H1 (cell line): ENCODE results near the gene TMEM235. TPM values are rescaled to one million over a fixed set of nuclear protein-coding genes. Genes with fewer than 3 reads are reported as not detected.

Source experiments
- CTCF ChIA-PET: fragments of 300-600 bp; sonication (Branson Sonifier 250); formaldehyde crosslinking; loops from one replicate; lab custom pipeline; 2021; ENCODE audit not compliant: partially characterized antibody; lab: Charles Lee
- POLR2A ChIA-PET: fragments of 300-600 bp; sonication (Branson Sonifier 250); formaldehyde crosslinking; loops from one replicate; lab custom pipeline; 2021; ENCODE audit warnings: inconsistent platforms; ENCODE audit not compliant: partially characterized antibody; lab: Charles Lee
- DNase-seq, 2 experiments: peaks; one replicate each; pipeline versions ENCODE4 v3.0.0 to v3.0.0-alpha.2; 2010 to 2022; ENCODE audit warnings: low spot score in 2 of 2, low read depth in 1 of 2, mixed read lengths in 1 of 2
- FAIRE-seq: peaks from 2 replicates; lab custom pipeline; 2011; peaks lifted over from hg19 to GRCh38; lab: Jason Lieb, UNC
- H2AFZ ChIP-seq: 2 replicates; pipeline ENCODE4 v1.8.1; 2012; ENCODE audit warnings: low read length, inconsistent platforms
- H2AK5ac ChIP-seq: 2 replicates; pipeline ENCODE4 v1.6.1; 2013; ENCODE audit warnings: low read depth, low read length
- H2BK120ac ChIP-seq: replicated peaks from 2 replicates; pipeline ENCODE3; 2013; ENCODE audit warnings: low read depth, low read length, inconsistent platforms
- H2BK12ac ChIP-seq: 2 replicates; pipeline ENCODE4 v1.6.1; 2013; ENCODE audit warnings: low read depth, low read length
- H2BK15ac ChIP-seq: 2 replicates; pipeline ENCODE4 v1.6.1; 2013; ENCODE audit warnings: low read length
- H2BK20ac ChIP-seq: 2 replicates; pipeline ENCODE4 v1.6.1; 2013; ENCODE audit warnings: low read length
- H2BK5ac ChIP-seq: 2 replicates; pipeline ENCODE4 v1.6.1; 2013; ENCODE audit warnings: low read depth, low read length
- H3K14ac ChIP-seq: 2 replicates; pipeline ENCODE4 v1.6.1; 2013; ENCODE audit warnings: inconsistent platforms; ENCODE audit not compliant: insufficient read length
- H3K18ac ChIP-seq: 2 replicates; pipeline ENCODE4 v1.6.1; 2013; ENCODE audit warnings: low read length; ENCODE audit errors: extremely low read depth
- H3K23ac ChIP-seq: 2 replicates; pipeline ENCODE4 v1.6.1; 2013; ENCODE audit warnings: inconsistent platforms; ENCODE audit not compliant: insufficient read length
- H3K23me2 ChIP-seq: 2 replicates; pipeline ENCODE4 v1.6.1; 2013; ENCODE audit warnings: low read depth, low read length
- H3K27ac ChIP-seq: 2 replicates; pipeline ENCODE4 v1.6.1; 2011; ENCODE audit warnings: low read depth, low read length, inconsistent platforms
- H3K27me3 ChIP-seq, 4 experiments: replicated peaks in 1 of 4; 1 replicate in 1 of 4; 2 replicates in 3 of 4; pipeline versions ENCODE4 v1.6.1 to v1.8.1; 2011 to 2013; ENCODE audit warnings: low read length in 3 of 4, mild to moderate bottlenecking in 3 of 4, inconsistent platforms in 2 of 4, mixed read lengths in 2 of 4, moderate library complexity in 1 of 4; ENCODE audit not compliant: control insufficient read depth in 3 of 4, insufficient read depth in 3 of 4; ENCODE audit errors: extremely low read depth in 1 of 4
- H3K36me3 ChIP-seq, 4 experiments: 2 replicates each; pipeline versions ENCODE4 v1.6.1 to v1.8.1; 2011 to 2013; ENCODE audit warnings: mild to moderate bottlenecking in 4 of 4, low read length in 3 of 4, moderate library complexity in 2 of 4, control low read depth in 1 of 4, inconsistent platforms in 1 of 4; ENCODE audit not compliant: insufficient read depth in 4 of 4, control insufficient read depth in 2 of 4
- H3K4ac ChIP-seq: replicated peaks from 2 replicates; pipeline ENCODE3; 2013; ENCODE audit warnings: low read length, low read depth, mixed read lengths, inconsistent platforms; ENCODE audit not compliant: insufficient read length
- H3K4me1 ChIP-seq, 4 experiments: replicated peaks in 1 of 4; 1 replicate in 1 of 4; 2 replicates in 3 of 4; pipeline versions ENCODE4 v1.6.1 to v1.8.1; 2011 to 2013; ENCODE audit warnings: low read length in 3 of 4, inconsistent platforms in 2 of 4, mixed read lengths in 1 of 4; ENCODE audit not compliant: insufficient read depth in 4 of 4, control insufficient read depth in 3 of 4
- H3K4me2 ChIP-seq, 2 experiments: 2 replicates each; pipeline versions ENCODE4 v1.6.1 to v1.8.1; 2011 to 2013; ENCODE audit warnings: low read depth in 2 of 2, low read length in 2 of 2, control low read depth in 1 of 2, inconsistent platforms in 1 of 2, mild to moderate bottlenecking in 1 of 2; ENCODE audit not compliant: insufficient read depth in 1 of 2
- H3K4me3 ChIP-seq, 4 experiments: fragments of 200-600, 300-600 bp in 1 of 4; sonication (generic), shearing (Covaris generic), sonication (Bioruptor Twin) in 1 of 4; 2 replicates each; pipeline versions ENCODE4 v1.5.1 to v1.8.1; 2011 to 2016; ENCODE audit warnings: low read length in 4 of 4, low read depth in 3 of 4, control low read depth in 2 of 4, inconsistent platforms in 2 of 4, mild to moderate bottlenecking in 2 of 4, mixed read lengths in 1 of 4, moderate library complexity in 1 of 4; ENCODE audit not compliant: insufficient read depth in 2 of 4; ENCODE audit errors: extremely low read depth in 1 of 4
- H3K56ac ChIP-seq: replicated peaks from 2 replicates; pipeline ENCODE3; 2013; ENCODE audit warnings: low read depth, mild to moderate bottlenecking, mixed read lengths, low read length, inconsistent platforms; ENCODE audit not compliant: insufficient read length
- H3K79me1 ChIP-seq: 2 replicates; pipeline ENCODE4 v1.6.1; 2013; ENCODE audit warnings: low read depth, low read length, control low read depth
- H3K79me2 ChIP-seq, 2 experiments: 2 replicates each; pipeline versions ENCODE4 v1.6.1 to v1.8.1; 2012 to 2013; ENCODE audit warnings: low read length in 2 of 2, mild to moderate bottlenecking in 2 of 2, inconsistent platforms in 1 of 2; ENCODE audit not compliant: insufficient read depth in 2 of 2, control insufficient read depth in 1 of 2
- H3K9ac ChIP-seq, 4 experiments: replicated peaks in 1 of 4; 1 replicate in 1 of 4; 2 replicates in 3 of 4; pipeline versions ENCODE4 v1.6.1 to v1.8.1; 2011 to 2013; ENCODE audit warnings: low read depth in 3 of 4, low read length in 3 of 4, control low read depth in 2 of 4, mild to moderate bottlenecking in 2 of 4, moderate library complexity in 2 of 4, inconsistent platforms in 1 of 4; ENCODE audit errors: extremely low read depth in 1 of 4
- H3K9me3 ChIP-seq, 2 experiments: 2 replicates each; pipeline versions ENCODE4 v1.6.1 to v1.8.1; 2012 to 2013; ENCODE audit warnings: mild to moderate bottlenecking in 2 of 2, moderate library complexity in 2 of 2, control low read depth in 1 of 2, inconsistent platforms in 1 of 2, low read depth in 1 of 2, low read length in 1 of 2, mixed read lengths in 1 of 2; ENCODE audit not compliant: insufficient read depth in 2 of 2
- H4K20me1 ChIP-seq, 2 experiments: replicated peaks in 1 of 2; 2 replicates each; pipeline versions ENCODE3 to v1.8.1; 2011 to 2013; ENCODE audit warnings: inconsistent platforms in 2 of 2, low read length in 2 of 2, mild to moderate bottlenecking in 1 of 2; ENCODE audit not compliant: insufficient read depth in 2 of 2, control insufficient read depth in 1 of 2
- H4K5ac ChIP-seq: 2 replicates; pipeline ENCODE4 v1.6.1; 2013; ENCODE audit warnings: low read length, low read depth, mixed read lengths, inconsistent platforms; ENCODE audit not compliant: insufficient read length
- H4K8ac ChIP-seq: 2 replicates; pipeline ENCODE4 v1.8.0; 2013; ENCODE audit warnings: mild to moderate bottlenecking, moderate library complexity, low read length, inconsistent platforms; ENCODE audit not compliant: insufficient read depth; ENCODE audit errors: extremely low read depth
- H4K91ac ChIP-seq: replicated peaks from 2 replicates; pipeline ENCODE3; 2013; ENCODE audit warnings: low read length, mixed read lengths, inconsistent platforms; ENCODE audit not compliant: insufficient read length
- ASH2L ChIP-seq: fragments of 200-600, 300-600 bp; sonication (generic); IDR thresholded peaks from one replicate; pipeline ENCODE4 v1.7.1; 2017; ENCODE audit warnings: low read length
- BCL11A ChIP-seq, 2 experiments: IDR thresholded peaks; one replicate each; pipeline ENCODE4 v1.6.1; 2011; ENCODE audit warnings: low read depth in 2 of 2, low read length in 2 of 2, mild to moderate bottlenecking in 2 of 2
- CTCF ChIP-seq, 3 experiments: IDR thresholded peaks; 1 replicate in 2 of 3; 2 replicates in 1 of 3; pipeline versions ENCODE4 v1.5.1 to v1.6.1; 2011; ENCODE audit warnings: low read length in 3 of 3, mild to moderate bottlenecking in 3 of 3, inconsistent platforms in 2 of 3, low read depth in 1 of 3, moderate library complexity in 1 of 3; ENCODE audit not compliant: insufficient read depth in 1 of 3; ENCODE audit errors: control extremely low read depth in 1 of 3
- KDM5A ChIP-seq: fragments of 200-600 bp; IDR thresholded peaks from 2 replicates; pipeline ENCODE4 v1.7.1; 2012; ENCODE audit warnings: mild to moderate bottlenecking, low read length, inconsistent platforms, mixed read lengths
- PHF8 ChIP-seq: fragments of 200-600 bp; sonication (generic); conservative IDR thresholded peaks from 2 replicates; pipeline ENCODE4 v1.7.1; 2012; ENCODE audit warnings: low read depth, mild to moderate bottlenecking, inconsistent platforms, low read length, moderate library complexity
- SIRT6 ChIP-seq: IDR thresholded peaks from one replicate; pipeline ENCODE4 v1.7.1; 2012; ENCODE audit warnings: low read length, inconsistent platforms
- TBP ChIP-seq: IDR thresholded peaks from 2 replicates; pipeline ENCODE4 v1.6.1; 2011; ENCODE audit warnings: low read depth, low read length, improper control_type of control experiment
- WGBS, 2 experiments: shearing (Covaris generic) in 1 of 2; methylation state at CpG; one replicate each; pipeline versions ENCODE4 v1.1.6 to v1.1.7; 2013 to 2015; ENCODE audit warnings: low lambda C conversion rate in 2 of 2, mixed read lengths in 2 of 2, inconsistent platforms in 1 of 2, low coverage in 1 of 2, missing lambda C conversion rate in 1 of 2; ENCODE audit not compliant: insufficient replicate concordance in 2 of 2, insufficient coverage in 1 of 2, insufficient read length in 1 of 2; ENCODE audit errors: extremely low coverage in 1 of 2, missing lambda C conversion rate in 1 of 2; 5-methylcytosine and 5-hydroxymethylcytosine counted together
- polyA plus RNA-seq, 7 experiments: library from polyadenylated mRNA; depleted of rRNA in 3 of 7; stranded (reverse) in 5 of 7; unstranded in 2 of 7; fragments of >200 nt in 5 of 7; fragments of 200-250 nt in 2 of 7; gene quantifications; 1 replicate in 5 of 7; 2 replicates in 1 of 7; 4 replicates in 1 of 7; pipeline versions ENCODE4 v1.2.1 to v1.2.3, GENCODE V29; 2011 to 2013; ENCODE audit warnings: missing spikeins in 2 of 7, mixed read lengths in 2 of 7
- total RNA-seq: library from RNA; stranded (reverse); fragmentation: NEBNext Ultra II Directional; extraction: Animal tissue kit (Norgen Biotek cat#: 25700); gene quantifications from 2 replicates; pipeline ENCODE4 v1.2.1, GENCODE V29; 2021

The TMEM235 gene
- total and polyA plus RNA-seq, 2 of the 8 experiments (the other 6 are each of a cell fraction or from before 2014, with no cell fraction given) = 0.05 to 0.15 TPM

GRCh38 chr17:78204387-78205123, 26.9 kb upstream of the TMEM235 start:
- H3K23ac ChIP-seq = no peak overlapping the region
- peaks cover 4% of the 10 kb centered on the region; the same call in 1 of the 2 replicates for H3K79me1 ChIP-seq
- no peak overlapping the region for H2AK5ac ChIP-seq
- no peak overlapping the region for H3K4ac ChIP-seq
- no peak overlapping the region for H2BK120ac ChIP-seq
- no peaks in the 10 kb centered on the region for H3K23me2 ChIP-seq
- peaks cover 0 to 19% (median 1%) of the 10 kb centered on the region in 4 experiments; a peak in 4 of 8 replicates for H3K36me3 ChIP-seq
- no peaks in the 10 kb centered on the region; a peak in 1 of 4 replicates for H3K79me2 ChIP-seq
- H3K4me3 ChIP-seq = no peak overlapping the region
- no peak overlapping the region for H4K91ac ChIP-seq
- no peak overlapping the region; the same call in 1 of the 2 replicates for H2BK5ac ChIP-seq
- no peaks in the 10 kb centered on the region for H3K9me3 ChIP-seq
- H3K9ac ChIP-seq = no peak overlapping the region
- no peak overlapping the region for H4K5ac ChIP-seq
- H2BK15ac ChIP-seq = no peak overlapping the region
- H3K56ac ChIP-seq = no peak overlapping the region
- no peaks in the 10 kb centered on the region; a peak in 1 of 7 replicates for H3K4me1 ChIP-seq
- no peak overlapping the region for H2BK20ac ChIP-seq
- H3K27me3 ChIP-seq = no peaks in the 10 kb centered on the region
- FAIRE-seq (no peak), DNase-seq (no peak)
- TF ChIP-seq KDM5A (no peak), PHF8 (no peak), TBP (no peak), BCL11A (IDR thresholded peaks at IDR 0.05; ENCODE audit: low read depth in 2 of 2, low read length in 2 of 2) (no peak), SIRT6 (no peak), CTCF (IDR thresholded peaks at IDR 0.05; ENCODE audit: control extremely low read depth in 1 of 3, insufficient read depth in 1 of 3, low read depth in 1 of 3, low read length in 3 of 3) (no peak), ASH2L (no peak)
- WGBS, 2 experiments = 93% methylated on average over 22 of the region's 22 CpGs; no CpG with 5 or more reads in 1 of the 2 experiments
- no peak overlapping the region for H2AFZ ChIP-seq
- no peak overlapping the region for H3K4me2 ChIP-seq
- H3K18ac ChIP-seq = no peak overlapping the region
- CTCF ChIA-PET = interaction anchor here (0.9 to 10.2 kb wide), 5 partner anchors 13 to 29 kb away, joined by 3 to 65 read pairs (median 6); partner anchors contain the start of genes AFMID and TK1
- H4K20me1 ChIP-seq = peaks cover 2 to 5% of the 10 kb centered on the region in 2 experiments
- POLR2A ChIA-PET = interaction anchor here (0.6 to 5.8 kb wide), 2 partner anchors 16 to 18 kb away, joined by 3 to 36 read pairs; partner anchors contain the start of genes AFMID and TK1
- no peak overlapping the region; the same call in 1 of the 2 replicates for H4K8ac ChIP-seq
- no peak overlapping the region for H3K27ac ChIP-seq
- no peak overlapping the region for H2BK12ac ChIP-seq
- H3K14ac ChIP-seq = no peak overlapping the region
